Activated CD4-positive, alpha-beta T cell treated with anti-CD3 and anti-CD28 coated beads, Interleukin-2, amount 50 U/mL, for 24 hours (primary cell): ENCODE results near the gene GAS7.
A peak's percentile ranks its signal among the peaks of the same experiment; 100 is the strongest.

Source experiments
- DNase-seq, 2 donors: peaks; one replicate each; pipeline ENCODE4 v3.0.0-alpha.2; 2020; ENCODE audit warnings: low read depth in 1 of 2, low spot score in 1 of 2

The GAS7 gene

DNA sequence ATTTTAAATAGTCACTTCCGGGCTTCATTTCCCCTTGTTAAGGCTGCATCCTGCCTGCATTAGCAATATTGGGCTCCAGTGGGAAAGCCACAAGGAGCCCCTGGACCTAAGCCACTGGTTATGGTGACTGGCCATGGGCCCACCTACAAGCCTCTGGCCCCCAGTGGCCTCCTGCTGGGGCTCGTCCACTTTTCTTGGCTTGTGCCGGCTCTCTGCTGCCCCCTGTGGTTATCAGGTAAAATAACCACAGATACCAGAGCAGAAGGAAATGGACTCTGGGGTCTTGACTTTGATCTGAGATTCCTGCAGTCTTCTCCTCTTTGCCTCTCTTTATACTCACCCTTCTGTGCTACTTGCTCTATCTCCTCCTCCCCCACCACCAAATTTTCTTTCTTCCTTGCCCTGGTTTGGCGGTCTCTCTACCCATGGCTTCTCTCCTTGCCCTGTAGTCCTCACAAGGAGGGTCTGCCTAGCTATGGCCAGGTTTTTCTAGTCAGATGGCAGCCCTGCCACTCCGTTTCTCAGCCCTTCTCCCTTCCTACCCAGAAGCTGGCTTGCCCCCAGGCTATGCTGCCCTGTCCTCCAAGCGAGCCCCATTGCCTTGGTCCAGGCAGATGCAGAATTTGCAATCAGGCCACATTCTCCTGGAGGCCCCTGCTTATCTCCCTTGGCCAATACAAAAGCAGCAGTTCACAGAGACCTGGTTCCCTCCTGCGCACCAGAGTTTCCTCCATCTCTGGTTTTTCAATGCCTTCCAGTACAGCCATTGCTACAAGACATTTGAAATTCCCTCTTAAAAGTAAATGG, 210.4 kb downstream of the GAS7 start:
- DNase-seq: peak in 1 of 2 donors; percentile 1

DNA sequence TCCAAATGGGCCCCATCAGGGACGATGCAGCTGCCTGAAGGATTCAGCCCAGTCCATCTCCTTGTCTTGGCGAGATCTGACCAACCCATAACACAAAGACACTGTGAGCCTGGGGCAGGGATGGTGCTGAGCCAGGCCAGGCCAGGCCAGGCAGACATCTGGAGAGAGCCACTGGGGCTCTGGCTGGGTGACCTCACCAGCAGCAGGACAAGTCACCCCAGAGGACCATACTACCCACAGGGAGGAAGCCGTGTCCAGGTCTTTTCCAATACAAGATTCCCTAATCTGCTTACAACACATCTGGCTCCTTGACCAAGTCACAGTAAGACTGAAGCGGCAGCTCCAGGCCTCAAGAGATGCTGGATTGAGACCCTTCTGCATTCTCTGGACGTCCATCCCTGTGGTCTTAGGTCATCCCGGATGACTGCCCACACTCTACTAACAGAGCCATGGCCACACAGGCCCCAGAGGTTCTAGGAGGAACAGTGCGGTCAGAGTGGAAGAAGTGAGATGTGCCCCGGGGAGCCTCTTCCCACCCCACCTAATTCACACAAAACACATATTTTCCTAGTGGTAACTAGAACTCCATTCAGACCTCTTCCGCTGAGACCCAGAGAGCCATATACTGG, 211.5 kb downstream of the GAS7 start:
- DNase-seq: no peak

DNA sequence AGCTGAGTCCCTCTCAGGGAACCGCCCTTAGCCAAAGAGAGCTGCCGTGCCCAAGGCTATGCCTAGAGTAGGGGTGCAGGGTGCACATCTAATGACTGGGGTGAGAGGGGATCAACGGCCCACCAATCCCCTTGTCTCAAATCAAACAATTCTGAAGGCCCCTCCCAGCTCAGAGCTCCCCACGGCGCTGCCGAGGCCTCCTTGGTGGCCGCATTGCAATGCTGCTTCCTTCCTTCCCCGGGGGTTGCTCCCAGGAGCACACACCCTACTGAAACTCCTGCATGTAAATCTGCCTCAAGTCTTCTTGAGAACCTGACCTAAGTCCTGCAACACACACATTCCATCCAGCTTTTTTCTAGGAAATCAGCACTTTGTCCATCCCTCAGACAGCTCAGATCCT, 212.8 kb downstream of the GAS7 start:
- no peak for DNase-seq

DNA sequence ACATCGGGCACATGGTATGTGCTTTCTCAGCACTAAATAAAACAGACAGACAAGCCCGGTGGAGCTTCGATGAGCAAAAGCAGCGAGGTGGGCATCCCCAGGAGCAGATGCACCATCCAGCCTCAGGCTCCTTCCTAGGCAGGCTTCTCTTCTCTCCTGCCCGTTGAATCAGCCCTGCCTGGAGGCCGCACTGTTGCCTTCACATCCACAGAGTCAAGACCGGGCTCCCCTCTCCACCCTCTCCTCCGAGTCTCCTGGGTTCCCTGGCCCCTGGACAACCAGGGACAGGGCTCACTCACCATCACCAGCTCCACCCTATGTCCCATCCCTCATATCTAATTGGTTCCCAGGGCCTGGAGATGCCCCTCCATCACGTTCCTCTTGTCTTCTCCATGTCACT, 213.6 kb downstream of the GAS7 start:
- no peak for DNase-seq

DNA sequence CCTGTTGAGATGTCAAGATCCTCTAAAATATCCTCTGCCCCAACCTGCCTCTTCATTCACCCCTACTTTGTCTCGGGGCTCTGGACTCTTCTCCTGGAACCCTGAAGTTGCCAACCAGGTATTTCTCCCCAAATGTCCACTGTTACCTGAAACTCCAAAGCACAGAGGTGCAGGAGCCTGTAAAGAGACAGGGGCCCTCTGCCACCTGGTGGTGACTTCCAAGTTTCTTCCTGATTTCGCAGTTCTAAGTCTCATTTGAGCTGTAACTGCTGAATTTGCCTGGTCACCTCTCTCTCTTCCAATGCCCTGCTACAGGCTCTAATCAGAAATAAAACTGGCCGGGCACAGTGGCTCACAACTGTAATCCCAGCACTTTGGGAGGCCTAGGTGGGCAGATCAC, 216.2 kb downstream of the GAS7 start:
- DNase-seq: no peak

DNA sequence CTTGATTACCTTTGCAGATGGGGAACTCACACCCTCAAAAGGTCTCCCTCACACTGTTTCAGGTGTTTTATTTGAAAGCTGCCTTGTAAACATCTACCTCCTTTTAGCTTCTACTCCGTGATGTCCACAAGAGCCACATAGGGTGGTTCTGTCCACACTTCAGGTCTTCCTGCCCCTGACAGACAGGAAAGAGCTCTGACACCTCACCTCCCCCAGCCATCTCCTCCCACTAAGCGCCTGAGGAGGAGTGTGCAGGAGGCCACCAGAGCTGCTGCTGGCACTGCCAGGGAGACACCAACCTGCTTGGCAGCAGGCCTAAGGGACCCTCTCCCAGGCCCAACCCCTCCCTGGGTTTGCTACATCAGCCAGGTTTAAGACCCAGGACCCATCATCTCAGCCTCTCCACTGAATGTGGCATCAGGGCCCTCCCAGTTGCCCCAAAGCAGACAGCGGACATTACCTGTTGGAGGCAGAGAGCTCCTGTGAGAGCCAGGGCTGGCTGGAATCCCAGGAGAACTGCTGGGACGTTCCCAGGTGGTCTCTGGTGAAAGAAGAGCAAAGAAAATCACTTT, 217.0 kb downstream of the GAS7 start:
- no peak for DNase-seq

DNA sequence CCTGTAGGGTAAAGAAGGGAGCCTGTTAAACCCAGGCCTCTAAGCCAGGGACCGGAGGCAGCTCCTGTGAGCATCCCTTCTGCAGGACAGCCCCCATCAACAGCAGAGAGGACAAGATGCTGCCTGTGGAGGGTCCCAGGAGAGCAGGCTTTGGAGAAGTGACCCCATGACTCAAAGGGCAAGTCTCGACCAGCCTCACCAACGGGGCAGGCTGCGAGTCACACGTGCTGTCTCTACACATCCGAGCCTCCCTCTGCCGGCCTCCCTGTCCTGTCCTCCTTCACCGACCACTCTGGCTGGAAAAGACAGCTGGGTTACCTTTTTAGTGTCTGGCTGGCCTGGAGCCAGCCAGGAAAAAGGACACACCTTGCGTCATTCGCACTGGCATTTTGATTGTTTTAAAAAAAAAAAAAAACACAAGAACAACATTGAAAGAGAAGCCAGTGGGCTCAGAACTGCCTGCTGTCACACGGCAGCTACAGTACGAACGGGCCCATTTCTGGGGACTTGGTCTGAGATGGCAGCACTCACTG, 218.9 kb downstream of the GAS7 start:
- no peak for DNase-seq

DNA sequence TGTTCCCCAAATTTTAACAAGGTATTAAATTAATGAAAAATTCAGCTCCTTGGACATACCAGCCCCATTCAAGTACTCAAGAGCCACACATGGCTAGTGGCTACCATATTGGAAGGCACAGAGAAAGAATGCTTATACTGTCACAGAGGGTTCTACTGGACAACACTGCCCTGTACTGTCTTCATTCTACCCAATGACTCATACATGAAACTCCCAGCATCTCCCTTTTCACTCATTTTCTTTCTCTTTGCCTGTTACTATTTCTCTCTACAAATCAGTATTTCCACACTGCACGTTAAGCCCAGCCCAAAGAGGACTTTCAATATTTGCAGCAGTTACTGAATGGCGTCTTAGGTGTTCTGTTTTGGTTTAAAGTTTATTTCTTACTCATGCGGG, 221.2 kb downstream of the GAS7 start:
- no peak for DNase-seq

DNA sequence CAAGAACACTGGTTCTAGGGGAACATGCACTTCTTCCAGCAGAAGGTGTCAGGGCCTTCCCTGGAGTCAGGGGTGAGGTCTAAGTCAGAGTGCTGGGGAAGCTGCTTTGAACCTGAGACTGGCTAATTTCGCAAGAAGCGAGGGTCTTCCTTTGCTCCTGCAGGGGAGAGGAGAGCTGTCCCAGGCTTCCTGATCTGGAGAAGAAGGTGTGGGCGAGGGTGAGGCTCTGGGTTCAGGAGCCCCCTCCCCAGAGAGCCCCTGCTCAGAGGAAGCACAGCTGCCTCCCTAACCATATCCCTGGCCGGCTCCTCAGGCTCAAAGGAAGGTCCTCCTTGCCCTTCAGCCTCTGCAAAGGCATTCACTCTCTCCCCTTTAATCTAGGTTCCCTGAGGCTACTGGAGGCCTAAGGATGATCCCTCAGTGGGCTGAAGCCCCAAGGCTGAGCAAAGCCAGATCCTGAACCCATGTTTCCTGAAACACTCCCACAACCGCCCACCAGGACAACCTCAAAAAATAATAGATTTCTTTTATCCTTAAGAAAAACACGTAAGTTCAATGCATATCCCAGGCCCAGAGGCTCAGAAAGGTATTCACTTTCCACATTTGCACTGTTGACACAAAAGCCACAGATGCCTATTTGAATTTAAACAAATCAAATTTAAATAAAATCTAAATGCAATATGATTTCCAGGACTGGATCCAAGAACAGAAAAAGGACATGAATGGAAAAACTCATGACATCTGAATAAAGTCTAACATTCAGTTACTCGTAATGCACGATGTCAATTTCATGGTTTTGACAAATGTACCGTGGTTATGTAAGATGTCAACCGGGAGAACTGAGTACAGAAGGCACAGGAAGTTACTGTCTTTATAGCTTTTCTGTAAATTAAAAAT, 221.9 kb downstream of the GAS7 start:
- DNase-seq: no peak

DNA sequence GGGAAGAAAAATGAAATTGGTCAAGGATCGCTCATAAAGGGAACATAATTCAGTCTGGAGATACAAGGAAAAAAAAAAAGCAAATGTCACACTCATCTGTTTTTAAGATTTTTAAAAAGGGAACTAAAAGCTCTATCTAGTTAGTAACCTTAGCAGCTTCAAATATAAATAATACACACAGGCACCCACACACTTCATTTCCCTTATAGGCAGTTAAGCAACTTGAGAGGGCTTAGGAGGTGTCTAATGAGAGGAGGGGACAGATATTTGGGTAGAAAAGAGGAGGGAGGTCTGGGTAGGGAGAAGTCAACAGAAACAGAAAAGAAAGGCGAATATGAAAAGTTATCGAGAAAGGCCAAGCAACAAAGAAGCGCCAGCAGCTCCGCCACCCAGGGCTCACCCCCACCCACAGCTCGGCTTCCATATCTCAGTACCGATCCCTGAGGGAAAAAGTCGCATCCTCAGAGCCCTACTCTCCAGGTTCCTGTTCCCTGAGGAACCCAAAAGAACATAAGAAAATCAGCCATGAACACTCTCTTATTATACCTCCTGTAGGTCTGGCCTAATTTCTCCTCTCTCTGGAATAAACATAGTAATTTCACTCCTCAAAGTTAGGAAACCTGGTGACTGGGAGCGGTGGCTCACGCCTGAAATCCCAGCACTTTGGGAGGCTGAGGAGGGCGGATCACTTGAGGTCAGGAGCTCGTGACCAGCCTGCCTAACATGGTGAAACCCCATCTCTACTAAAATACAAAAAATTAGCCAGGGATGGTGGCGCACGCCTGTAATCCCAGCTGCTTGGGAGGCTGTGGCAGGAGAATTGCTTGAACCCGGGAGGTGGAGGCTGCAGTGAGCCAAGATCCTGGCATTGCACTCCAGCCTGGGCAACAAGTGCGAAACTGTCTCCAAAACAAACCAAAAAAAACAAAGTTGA, 223.7 kb downstream of the GAS7 start:
- DNase-seq: no peak

DNA sequence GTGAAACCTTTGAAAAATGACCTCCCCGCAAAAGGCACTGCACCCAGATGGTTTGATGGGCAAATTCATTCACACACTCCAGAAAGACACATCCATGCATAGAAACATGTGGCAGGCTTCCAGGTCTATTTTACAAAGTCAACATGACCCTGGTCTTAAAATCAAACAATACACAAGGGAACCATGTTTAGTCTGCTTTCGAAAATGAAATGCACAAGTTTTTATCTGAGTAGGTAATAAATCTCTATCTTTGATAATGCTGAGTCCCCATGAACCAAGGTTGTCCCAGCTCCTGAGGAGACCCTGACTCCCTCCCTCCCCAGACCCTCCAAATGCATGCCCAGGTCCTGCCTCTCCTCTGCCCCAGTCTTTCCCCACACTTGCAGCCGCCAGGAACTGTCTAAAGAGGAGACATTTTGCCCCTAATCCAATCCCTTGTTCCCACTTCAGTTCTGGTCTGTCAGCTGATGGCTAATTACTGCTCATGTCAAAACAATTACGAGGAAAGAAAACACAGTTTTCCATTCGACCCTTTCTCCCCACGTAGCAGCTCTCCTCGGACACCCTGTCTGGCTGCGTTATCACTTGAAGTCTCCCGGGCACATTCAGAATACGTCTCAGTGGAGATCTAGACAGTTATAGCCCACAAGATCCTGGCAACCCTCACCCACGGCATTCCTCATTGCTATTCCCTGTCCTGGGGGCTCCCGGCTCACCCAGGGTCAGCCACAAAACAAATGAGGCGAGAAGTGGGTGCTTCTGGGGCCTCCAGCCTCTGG, 224.5 kb downstream of the GAS7 start:
- no peak for DNase-seq

DNA sequence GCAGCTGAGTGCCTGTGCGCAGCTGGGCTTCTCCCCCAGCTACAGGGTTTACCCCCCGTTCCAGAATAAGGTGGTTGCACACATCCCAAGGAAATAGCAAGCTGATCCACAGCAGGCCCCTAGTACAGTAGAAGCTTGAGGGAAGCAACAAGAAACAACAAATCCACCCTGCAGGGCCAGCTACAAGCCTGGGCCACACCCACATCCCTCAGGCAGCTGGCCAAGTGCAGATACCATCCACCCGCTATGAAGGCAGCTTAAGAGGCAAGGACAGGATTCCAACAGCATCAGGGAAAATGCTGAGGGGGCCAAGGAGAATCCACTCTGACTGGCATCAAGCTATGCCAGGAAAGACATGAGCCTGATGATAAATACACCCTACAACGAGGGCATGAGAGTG, 226.4 kb downstream of the GAS7 start:
- no peak for DNase-seq

DNA sequence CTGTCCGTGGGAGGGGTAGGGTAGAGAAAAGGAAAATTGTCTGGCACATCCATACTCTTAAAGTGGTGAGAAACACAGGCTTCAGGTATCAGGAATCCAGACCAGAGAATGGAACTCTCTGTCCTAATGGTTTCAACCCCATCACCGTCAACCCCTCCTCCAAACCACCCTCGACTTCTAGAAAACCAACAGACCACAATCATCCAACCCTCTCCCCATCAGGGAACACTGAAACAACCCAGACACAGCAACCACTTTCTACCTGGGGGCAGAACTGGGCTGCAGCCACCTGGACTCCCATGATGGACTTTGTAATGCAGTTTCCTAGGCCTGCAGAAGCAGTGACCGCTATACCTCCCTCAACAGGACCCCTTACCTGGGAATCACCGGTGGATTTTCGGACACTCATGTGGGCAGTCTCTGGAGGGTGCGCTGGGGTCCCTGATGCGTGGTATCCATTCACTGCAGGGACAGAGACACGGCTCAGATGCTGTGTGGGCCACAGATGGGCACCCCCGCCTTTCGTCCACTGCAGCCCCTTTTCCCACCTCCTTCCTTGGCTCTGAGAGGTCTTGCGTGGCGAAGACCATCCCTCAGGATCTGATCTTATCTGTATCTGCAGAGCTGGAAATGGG, 229.0 kb downstream of the GAS7 start:
- no peak for DNase-seq

DNA sequence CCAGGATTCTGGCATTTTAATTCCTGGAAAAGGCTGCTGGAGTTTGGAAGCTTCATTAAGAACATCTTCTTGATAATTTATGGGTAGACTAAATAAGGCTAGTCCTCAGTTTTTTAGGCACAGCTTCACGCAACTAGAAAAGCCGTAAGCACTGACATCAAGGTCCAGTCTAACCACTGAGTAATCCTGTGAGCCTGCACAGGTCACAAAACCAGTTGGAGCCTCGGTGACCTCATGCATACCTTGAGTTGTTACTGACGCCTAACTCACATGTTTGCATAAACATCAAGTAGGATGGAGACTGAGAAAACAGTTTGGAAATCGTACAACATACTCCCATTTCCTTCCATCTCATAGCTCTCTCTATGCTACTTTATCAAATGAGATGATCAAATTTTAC, 229.5 kb downstream of the GAS7 start:
- no peak for DNase-seq

DNA sequence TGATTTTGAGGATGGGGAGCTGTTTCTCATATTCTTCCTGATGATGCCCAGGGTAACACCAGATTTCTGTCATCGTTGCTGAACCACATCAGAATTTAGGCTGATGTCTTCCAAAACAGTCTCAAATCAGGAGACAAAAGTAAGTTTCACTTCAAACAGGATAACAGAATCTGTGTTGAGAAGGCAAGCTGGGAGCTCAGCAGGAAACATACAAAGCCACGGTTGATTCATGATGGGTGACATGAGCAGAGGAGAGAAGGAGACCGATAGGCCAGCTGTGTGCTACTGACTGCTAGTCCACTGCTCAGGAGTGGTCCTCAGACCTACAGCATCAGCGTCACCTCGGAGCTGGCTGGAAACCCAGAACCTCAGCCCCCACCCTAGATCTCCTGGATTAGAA, 230.4 kb downstream of the GAS7 start:
- no peak for DNase-seq

DNA sequence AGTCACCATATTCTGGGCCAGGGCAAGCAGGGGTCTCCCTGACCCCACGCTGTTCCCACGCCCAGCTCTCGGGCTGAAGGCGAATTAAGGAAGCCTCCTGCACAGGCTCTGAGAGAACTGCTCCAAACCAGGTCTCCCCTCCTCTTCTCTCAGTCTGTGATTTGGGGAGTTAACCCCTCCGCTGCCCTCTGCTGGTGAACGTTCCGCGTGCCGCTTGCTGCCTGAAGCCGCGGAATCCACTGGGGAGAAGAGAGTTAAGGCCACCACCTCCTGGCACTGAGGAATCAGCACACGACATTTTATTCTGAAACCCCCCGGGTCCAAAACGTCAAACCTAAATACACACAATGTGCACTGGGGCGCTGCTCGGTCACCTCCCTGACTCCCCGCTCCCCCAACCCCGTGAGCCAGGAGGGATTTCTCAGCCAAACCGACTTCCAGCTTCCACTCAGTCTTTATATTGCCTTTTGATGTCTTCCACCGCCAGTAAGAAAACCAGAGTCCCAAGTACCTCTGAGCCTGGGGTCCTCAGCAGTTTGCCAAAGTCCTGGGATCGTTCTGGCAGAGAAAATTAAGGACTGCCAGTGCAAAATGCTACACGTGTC, 238.9 kb downstream of the GAS7 start:
- DNase-seq: no peak

DNA sequence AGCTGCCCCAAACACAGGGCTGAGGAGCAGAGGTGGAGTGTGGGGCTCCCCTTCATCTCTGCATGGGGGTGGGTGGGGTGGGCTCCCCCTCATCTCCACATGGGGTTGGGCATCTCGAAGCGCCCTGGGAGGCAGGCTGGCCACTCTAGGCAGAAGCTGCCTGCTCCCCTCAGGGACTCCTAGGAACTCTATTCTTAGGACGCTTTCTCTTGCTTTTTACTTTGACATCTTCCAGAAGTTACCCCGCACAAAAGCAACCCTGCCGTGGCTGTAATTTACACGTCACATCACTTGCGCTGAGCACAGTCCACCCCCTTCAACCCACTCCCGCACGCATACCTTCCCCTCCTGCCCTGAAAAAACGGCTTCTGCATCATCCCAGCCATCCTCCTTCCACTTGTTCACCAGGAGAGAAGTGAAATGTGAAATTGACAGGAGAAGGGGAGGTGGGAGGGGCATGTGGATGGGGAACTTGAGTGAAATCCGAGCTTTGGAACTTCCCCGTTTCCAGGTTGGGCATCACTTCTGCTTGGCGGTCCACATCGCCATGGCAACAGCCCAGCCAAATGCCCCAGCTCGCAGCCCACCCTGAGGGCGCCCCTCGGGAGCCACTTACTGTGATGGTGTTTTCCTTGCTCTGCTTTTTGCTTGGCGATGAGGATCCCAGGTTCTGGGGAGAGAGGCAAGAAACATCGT, 239.7 kb downstream of the GAS7 start:
- no peak for DNase-seq

DNA sequence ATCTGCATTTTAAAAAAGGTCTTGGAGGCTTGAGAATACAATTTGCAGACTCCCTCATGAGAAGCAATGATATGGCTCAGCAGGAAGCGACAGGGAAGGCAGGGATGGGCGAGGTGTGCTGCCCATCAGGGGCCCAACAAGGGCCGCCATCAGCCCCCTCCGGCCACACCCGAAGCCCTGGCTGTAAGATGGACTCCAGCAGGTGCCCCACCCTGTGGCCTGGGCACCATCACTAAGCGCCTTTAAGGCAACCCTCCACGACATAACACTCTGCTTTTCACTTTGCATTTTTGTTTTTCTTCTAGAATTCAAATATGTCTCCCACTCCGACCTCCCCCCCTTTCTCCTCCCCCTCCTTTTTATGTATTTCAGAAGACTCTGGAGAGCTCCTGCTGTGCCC, 241.2 kb downstream of the GAS7 start:
- no peak for DNase-seq
